Keratinocyte (primary cell): ENCODE data around the gene CEACAM8. TPM values are rescaled to one million over a fixed set of nuclear protein-coding genes. Genes with fewer than 3 reads are reported as not detected.

Experiments
- DNase-seq: peaks from one replicate; pipeline ENCODE4 v3.0.0-alpha.2; 2011; ENCODE audit warnings: low read depth, missing footprints, low spot score
- FAIRE-seq: peaks from 2 replicates; lab custom pipeline; 2011; peaks lifted over from hg19 to GRCh38; lab: Jason Lieb, UNC
- H2AFZ ChIP-seq: 2 replicates; pipeline ENCODE4 v1.6.0; 2012; ENCODE audit warnings: low read length, control low read depth, inconsistent platforms; ENCODE audit not compliant: control insufficient read depth
- H3K27ac ChIP-seq: 2 replicates; pipeline ENCODE4 v1.5.1; 2011; ENCODE audit warnings: low read length; ENCODE audit not compliant: control insufficient read depth, insufficient read depth
- H3K27me3 ChIP-seq: 3 replicates; pipeline ENCODE4 v1.6.0; 2011; ENCODE audit warnings: low read length; ENCODE audit not compliant: control insufficient read depth, insufficient read depth; ENCODE audit errors: extremely low read depth
- H3K36me3 ChIP-seq, 2 experiments: 2 replicates in 1 of 2; 3 replicates in 1 of 2; pipeline ENCODE4 v1.5.1; 2011; ENCODE audit warnings: low read length in 2 of 2, mild to moderate bottlenecking in 1 of 2; ENCODE audit not compliant: control insufficient read depth in 2 of 2, insufficient read depth in 2 of 2; ENCODE audit errors: extremely low read depth in 1 of 2
- H3K4me1 ChIP-seq: 3 replicates; pipeline ENCODE4 v1.5.1; 2011; ENCODE audit warnings: low read length; ENCODE audit not compliant: control insufficient read depth, insufficient read depth; ENCODE audit errors: extremely low read depth
- H3K4me2 ChIP-seq: 3 replicates; pipeline ENCODE4 v1.6.0; 2011; ENCODE audit warnings: low read depth, low read length; ENCODE audit not compliant: control insufficient read depth, insufficient read depth; ENCODE audit errors: extremely low read depth
- H3K4me3 ChIP-seq, 3 experiments: fragments of 200-600 bp in 1 of 3; sonication (generic) in 1 of 3; 2 replicates in 2 of 3; 3 replicates in 1 of 3; pipeline ENCODE4 v1.5.1; 2011 to 2016; ENCODE audit warnings: low read length in 3 of 3, mild to moderate bottlenecking in 3 of 3, control low read depth in 2 of 3, inconsistent platforms in 1 of 3, low read depth in 1 of 3, mixed read lengths in 1 of 3, mixed run types in 1 of 3, moderate library complexity in 1 of 3; ENCODE audit not compliant: control insufficient read depth in 2 of 3, insufficient read depth in 2 of 3; ENCODE audit errors: extremely low read depth in 1 of 3
- H3K79me2 ChIP-seq: 2 replicates; pipeline ENCODE4 v1.6.0; 2012; ENCODE audit warnings: low read length; ENCODE audit not compliant: control insufficient read depth, insufficient read depth
- H3K9ac ChIP-seq: 3 replicates; pipeline ENCODE4 v1.6.0; 2011; ENCODE audit warnings: low read length; ENCODE audit not compliant: control insufficient read depth, insufficient read depth; ENCODE audit errors: extremely low read depth
- H3K9me1 ChIP-seq: 3 replicates; pipeline ENCODE4 v1.6.0; 2011; ENCODE audit warnings: low read length; ENCODE audit not compliant: control insufficient read depth, insufficient read depth; ENCODE audit errors: extremely low read depth
- H3K9me3 ChIP-seq: 2 replicates; pipeline ENCODE4 v1.5.1; 2012; ENCODE audit warnings: low read depth, low read length; ENCODE audit not compliant: control insufficient read depth
- H4K20me1 ChIP-seq: 3 replicates; pipeline ENCODE4 v1.6.0; 2011; ENCODE audit warnings: low read length; ENCODE audit not compliant: control insufficient read depth, insufficient read depth; ENCODE audit errors: extremely low read depth
- CTCF ChIP-seq, 3 experiments: IDR thresholded peaks in 1 of 3; conservative IDR thresholded peaks in 1 of 3; optimal IDR thresholded peaks in 1 of 3; 2 replicates in 2 of 3; 3 replicates in 1 of 3; pipeline versions ENCODE3 to v1.5.1; 2011; ENCODE audit warnings: low read length in 3 of 3, mild to moderate bottlenecking in 3 of 3, moderate library complexity in 2 of 3, control low read depth in 1 of 3, inconsistent platforms in 1 of 3; ENCODE audit not compliant: insufficient read depth in 2 of 3; ENCODE audit errors: extremely low read depth in 1 of 3
- EZH2 ChIP-seq: IDR thresholded peaks from one replicate; pipeline ENCODE4 v1.6.1; 2012; ENCODE audit warnings: inconsistent platforms, mild to moderate bottlenecking, low read length, moderate library complexity
- dilution Hi-C: fragments of 300-500 bp; cut with MboI; formaldehyde crosslinking; loops from one replicate; pipeline ENCODE4 v1.7.0; 2020; ENCODE audit warnings: low sequenced_read_pairs; ENCODE audit not compliant: extremely low pct_ligation_motif_present
- polyA plus RNA-seq, 5 experiments: library from polyadenylated mRNA; depleted of rRNA in 3 of 5; stranded (reverse) in 3 of 5; stranded (forward) in 1 of 5; unstranded in 1 of 5; fragments of >200 nt; gene quantifications; 1 replicate in 1 of 5; 2 replicates in 3 of 5; 3 replicates in 1 of 5; pipeline versions ENCODE4 v1.2.1 to v1.2.3, GENCODE V29; 2011 to 2012; ENCODE audit warnings: missing spikeins in 2 of 5, low read depth in 1 of 5, low replicate concordance in 1 of 5

Gene CEACAM8
- polyA plus RNA-seq, 1 donor (not counting 4 experiments of a cell fraction or from before 2014, with no cell fraction given): not detected

GRCh38 chr19:42548552-42548951 lies 46.2 kb downstream of the CEACAM8 start:
- Histone ChIP-seq H3K79me2 (no peaks in the 10 kb centered on the region), H3K9me3 (peaks cover 2% of the 10 kb centered on the region), H3K4me1 (no peaks in the 10 kb centered on the region), H3K9ac (no peak overlapping the region), H3K27me3 (peaks cover 15% of the 10 kb centered on the region), H2AFZ (no peak overlapping the region), H4K20me1 (no peaks in the 10 kb centered on the region), H3K9me1 (no peaks in the 10 kb centered on the region), H3K36me3 (no peaks in the 10 kb centered on the region), H3K4me3 (no peak overlapping the region), H3K27ac (no peak overlapping the region), H3K4me2 (no peak overlapping the region)
- dilution Hi-C loops: no loop called here
- DNase-seq (no peak), FAIRE-seq (no peak)
- TF ChIP-seq EZH2 (no peak), CTCF (optimal IDR thresholded peaks at IDR 0.05 in 1 of 3, IDR thresholded peaks at IDR 0.05 in 1 of 3, conservative IDR thresholded peaks at IDR 0.05 in 1 of 3; ENCODE audit: extremely low read depth in 1 of 3, insufficient read depth in 2 of 3, low read length in 3 of 3) (no peak)

GRCh38 chr19:42547929-42548328 lies 46.8 kb downstream of the CEACAM8 start:
- no peak for TF ChIP-seq CTCF (optimal IDR thresholded peaks at IDR 0.05 in 1 of 3, IDR thresholded peaks at IDR 0.05 in 1 of 3, conservative IDR thresholded peaks at IDR 0.05 in 1 of 3; ENCODE audit: extremely low read depth in 1 of 3, insufficient read depth in 2 of 3, low read length in 3 of 3)
- H3K9ac ChIP-seq: no peak overlapping the region
- H3K4me3 ChIP-seq: no peak overlapping the region
- dilution Hi-C loops: no loop called here
- DNase-seq (no peak), FAIRE-seq (no peak)
- peaks cover 15% of the 10 kb centered on the region for H3K27me3 ChIP-seq
- H3K9me1 ChIP-seq: no peaks in the 10 kb centered on the region
- no peak overlapping the region for H2AFZ ChIP-seq
- peaks cover 2% of the 10 kb centered on the region for H3K9me3 ChIP-seq
- no peaks in the 10 kb centered on the region for H4K20me1 ChIP-seq
- H3K4me2 ChIP-seq: no peak overlapping the region
- H3K4me1 ChIP-seq: no peaks in the 10 kb centered on the region
- no peaks in the 10 kb centered on the region for H3K79me2 ChIP-seq
- no peak overlapping the region for H3K27ac ChIP-seq
- H3K36me3 ChIP-seq: no peaks in the 10 kb centered on the region
